Measurements from ENCODE around the gene SOX9. TPM values are rescaled to one million over a fixed set of nuclear protein-coding genes. Genes with fewer than 3 reads are reported as not detected.

The SOX9 gene
- total RNA-seq, 1 experiment from 2014 or later = 1.3 TPM

DNA sequence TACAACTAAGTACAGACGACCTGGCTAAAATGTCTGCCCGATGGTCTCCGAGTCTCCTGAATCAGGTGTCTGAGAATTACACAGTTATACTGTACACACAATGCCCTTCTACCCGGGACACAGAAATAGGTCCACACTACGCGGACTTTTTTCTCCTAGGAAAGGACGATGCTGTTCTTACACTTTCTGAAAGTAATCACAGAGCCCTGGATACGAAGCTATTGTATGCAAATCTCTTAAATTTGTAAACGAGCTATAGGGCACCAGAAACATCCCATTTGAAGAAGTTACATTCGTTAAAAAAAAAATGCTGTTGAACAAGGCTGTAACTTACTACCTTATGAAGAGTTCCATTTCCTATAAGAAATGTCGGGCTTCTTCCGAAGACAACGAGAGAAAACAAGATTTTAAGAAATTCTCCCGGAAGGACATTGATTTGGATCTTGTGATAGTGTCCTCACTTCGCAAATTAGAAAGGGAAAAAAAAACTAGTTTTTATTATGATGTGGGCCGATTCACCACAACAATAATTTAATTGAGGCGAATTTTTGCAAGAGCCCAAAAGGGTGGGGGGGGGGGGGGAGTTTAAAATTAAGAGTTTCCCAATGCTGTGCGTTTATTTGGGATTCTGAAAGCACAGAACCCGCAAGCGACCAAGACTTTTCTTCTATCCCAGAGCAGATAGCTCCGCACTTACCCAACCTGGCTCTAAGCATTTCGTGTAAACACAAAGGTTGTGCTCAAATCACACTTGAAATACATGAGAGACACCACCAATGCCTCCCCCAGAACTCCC is 1.5 kb upstream of the SOX9 start:
- Histone ChIP-seq H3K79me1 (ENCODE audit: insufficient read depth, low read depth, low read length, poor library complexity, severe bottlenecking) (no peaks in the 10 kb centered on the region), H3K79me2 (ENCODE audit: insufficient read depth, low read length) (no peaks in the 10 kb centered on the region), H2BK20ac (ENCODE audit: low read depth, low read length, poor library complexity, severe bottlenecking) (no peak overlapping the region), H3T11ph (ENCODE audit: low read length) (no peak overlapping the region), H2AFZ (ENCODE audit: low read length) (no peak overlapping the region), H4K8ac (replicated peaks; ENCODE audit: insufficient read length, low read depth, low read length) (no peak overlapping the region), H3K9me3 (ENCODE audit: control insufficient read depth, low read depth, low read length) (no peaks in the 10 kb centered on the region), H3K27me3 (ENCODE audit: insufficient read depth, low read length) (peaks cover 46% of the 10 kb centered on the region), H3K4me2 (ENCODE audit: insufficient read depth, insufficient read length, low read length) (peak overlapping the region; percentile 87), H2BK120ac (ENCODE audit: low read depth, low read length, poor library complexity, severe bottlenecking) (no peak overlapping the region), H2BK5ac (ENCODE audit: insufficient read length, low read length) (no peak overlapping the region), H3K23me2 (ENCODE audit: insufficient read length, low read depth, low read length, poor library complexity, severe bottlenecking) (peaks cover 62% of the 10 kb centered on the region), H3K9ac (ENCODE audit: extremely low read depth, insufficient read length, low read length) (no peak overlapping the region), H3K14ac (ENCODE audit: insufficient read depth, low read length) (no peak overlapping the region), H3K56ac (ENCODE audit: insufficient read length, low read depth, low read length) (no peak overlapping the region), H3K27ac (ENCODE audit: insufficient read length, low read depth, low read length) (no peak overlapping the region), H3K4ac (ENCODE audit: low read depth, low read length) (no peak overlapping the region), H2BK12ac (ENCODE audit: insufficient read length, low read depth, low read length) (no peak overlapping the region), H2AK5ac (ENCODE audit: insufficient read length, low read length) (no peak overlapping the region), H4K91ac (ENCODE audit: insufficient read length, low read depth, low read length) (no peak overlapping the region), H2BK15ac (ENCODE audit: low read depth, low read length) (no peak overlapping the region), H4K5ac (ENCODE audit: insufficient read length, low read depth, low read length) (no peak overlapping the region), H3K4me1 (ENCODE audit: insufficient read depth, low read length) (no peaks in the 10 kb centered on the region; the same call in 1 of the 2 replicates), H3K23ac (ENCODE audit: insufficient read length, low read depth, low read length) (no peak overlapping the region), H3K18ac (ENCODE audit: insufficient read length, low read depth, low read length) (no peak overlapping the region), H4K20me1 (ENCODE audit: control insufficient read depth, insufficient read depth, insufficient read length) (no peaks in the 10 kb centered on the region)
- no CpG with 5 or more reads among the region's 22 CpGs for WGBS (ENCODE audit: extremely low coverage, insufficient read length, low lambda C conversion rate)
- H3K4me1 Mint-ChIP-seq = peaks cover 46 to 55% of the 10 kb centered on the region in 2 experiments
- DNase-seq = no peak
- TF ChIP-seq, protein P1, sequence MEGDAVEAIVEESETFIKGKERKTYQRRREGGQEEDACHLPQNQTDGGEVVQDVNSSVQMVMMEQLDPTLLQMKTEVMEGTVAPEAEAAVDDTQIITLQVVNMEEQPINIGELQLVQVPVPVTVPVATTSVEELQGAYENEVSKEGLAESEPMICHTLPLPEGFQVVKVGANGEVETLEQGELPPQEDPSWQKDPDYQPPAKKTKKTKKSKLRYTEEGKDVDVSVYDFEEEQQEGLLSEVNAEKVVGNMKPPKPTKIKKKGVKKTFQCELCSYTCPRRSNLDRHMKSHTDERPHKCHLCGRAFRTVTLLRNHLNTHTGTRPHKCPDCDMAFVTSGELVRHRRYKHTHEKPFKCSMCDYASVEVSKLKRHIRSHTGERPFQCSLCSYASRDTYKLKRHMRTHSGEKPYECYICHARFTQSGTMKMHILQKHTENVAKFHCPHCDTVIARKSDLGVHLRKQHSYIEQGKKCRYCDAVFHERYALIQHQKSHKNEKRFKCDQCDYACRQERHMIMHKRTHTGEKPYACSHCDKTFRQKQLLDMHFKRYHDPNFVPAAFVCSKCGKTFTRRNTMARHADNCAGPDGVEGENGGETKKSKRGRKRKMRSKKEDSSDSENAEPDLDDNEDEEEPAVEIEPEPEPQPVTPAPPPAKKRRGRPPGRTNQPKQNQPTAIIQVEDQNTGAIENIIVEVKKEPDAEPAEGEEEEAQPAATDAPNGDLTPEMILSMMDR (conservative IDR thresholded peaks at IDR 0.05) = no peak
- peak overlapping the region; percentile 81 to 98 for H3K4me3 Mint-ChIP-seq
- H3K27ac Mint-ChIP-seq = no peak overlapping the region
- H3K9me3 Mint-ChIP-seq = no peaks in the 10 kb centered on the region; a peak in 2 of 5 replicates
- H3K36me3 Mint-ChIP-seq (ENCODE audit: insufficient read depth in 1 of 3, low read depth in 3 of 3) = peaks cover 4 to 11% (median 9%) of the 10 kb centered on the region in 3 experiments
- H3K27me3 Mint-ChIP-seq (ENCODE audit: low read depth) = peaks cover 95% of the 10 kb centered on the region
